ENCODE results near the gene MAP2K7. TPM values are rescaled to one million over a fixed set of nuclear protein-coding genes. Genes with fewer than 3 reads are reported as not detected.
"Not testable (repeated sequence)": the region's sequence is repeated elsewhere in the genome, so short reads cannot be mapped to it uniquely, and the experiment has no call there.

The MAP2K7 gene
- total RNA-seq, 1 donor = 10.2 TPM

DNA sequence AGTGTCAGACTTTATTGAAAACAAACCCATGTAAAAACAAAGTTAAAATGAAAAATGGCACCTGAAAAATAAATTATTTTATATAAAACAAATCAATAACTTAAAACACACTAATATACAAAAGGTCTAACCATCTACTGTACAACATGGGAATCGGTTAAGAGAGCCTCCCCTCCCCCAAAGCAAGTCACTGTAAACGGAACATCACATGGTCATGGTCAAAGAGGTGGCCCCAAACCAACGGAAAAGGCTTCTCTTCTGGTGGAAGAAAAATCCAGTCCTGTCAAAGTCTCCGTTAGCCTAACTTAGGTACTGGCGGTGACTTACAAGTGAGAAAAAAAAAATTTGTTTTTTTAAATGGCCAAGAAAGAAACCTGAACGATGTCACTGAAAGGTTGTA, 55.5 kb downstream of the MAP2K7 start:
- no peak overlapping the region for H3K4me3 ChIP-seq (ENCODE audit: low read depth, low read length)
- DNase-seq (ENCODE audit: low read depth) = no peak
- TF ChIP-seq, protein P1, sequence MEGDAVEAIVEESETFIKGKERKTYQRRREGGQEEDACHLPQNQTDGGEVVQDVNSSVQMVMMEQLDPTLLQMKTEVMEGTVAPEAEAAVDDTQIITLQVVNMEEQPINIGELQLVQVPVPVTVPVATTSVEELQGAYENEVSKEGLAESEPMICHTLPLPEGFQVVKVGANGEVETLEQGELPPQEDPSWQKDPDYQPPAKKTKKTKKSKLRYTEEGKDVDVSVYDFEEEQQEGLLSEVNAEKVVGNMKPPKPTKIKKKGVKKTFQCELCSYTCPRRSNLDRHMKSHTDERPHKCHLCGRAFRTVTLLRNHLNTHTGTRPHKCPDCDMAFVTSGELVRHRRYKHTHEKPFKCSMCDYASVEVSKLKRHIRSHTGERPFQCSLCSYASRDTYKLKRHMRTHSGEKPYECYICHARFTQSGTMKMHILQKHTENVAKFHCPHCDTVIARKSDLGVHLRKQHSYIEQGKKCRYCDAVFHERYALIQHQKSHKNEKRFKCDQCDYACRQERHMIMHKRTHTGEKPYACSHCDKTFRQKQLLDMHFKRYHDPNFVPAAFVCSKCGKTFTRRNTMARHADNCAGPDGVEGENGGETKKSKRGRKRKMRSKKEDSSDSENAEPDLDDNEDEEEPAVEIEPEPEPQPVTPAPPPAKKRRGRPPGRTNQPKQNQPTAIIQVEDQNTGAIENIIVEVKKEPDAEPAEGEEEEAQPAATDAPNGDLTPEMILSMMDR (IDR thresholded peaks at IDR 0.05; ENCODE audit: insufficient read depth, low read length) = no peak

DNA sequence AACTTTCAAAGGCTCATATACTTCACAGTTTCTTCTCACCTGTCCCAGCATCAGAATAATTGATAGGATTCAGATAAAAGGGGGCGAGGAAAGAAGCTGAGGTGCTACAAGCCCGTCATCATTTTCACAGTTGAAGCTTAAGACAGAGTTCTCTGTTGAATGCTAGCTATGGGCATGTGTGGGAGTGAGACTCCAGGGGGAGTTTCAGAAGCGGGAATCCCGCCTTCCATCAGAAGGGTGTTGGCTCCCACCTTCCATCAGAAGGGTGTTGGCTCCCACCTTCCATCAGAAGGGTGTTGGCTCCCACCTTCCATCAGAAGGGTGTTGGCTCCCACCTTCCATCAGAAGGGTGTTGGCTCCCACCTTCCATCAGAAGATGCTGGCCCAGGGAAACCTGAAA, 57.4 kb downstream of the MAP2K7 start:
- DNase-seq (ENCODE audit: low read depth); H3K4me3 ChIP-seq (ENCODE audit: low read depth, low read length): not testable (repeated sequence)

DNA sequence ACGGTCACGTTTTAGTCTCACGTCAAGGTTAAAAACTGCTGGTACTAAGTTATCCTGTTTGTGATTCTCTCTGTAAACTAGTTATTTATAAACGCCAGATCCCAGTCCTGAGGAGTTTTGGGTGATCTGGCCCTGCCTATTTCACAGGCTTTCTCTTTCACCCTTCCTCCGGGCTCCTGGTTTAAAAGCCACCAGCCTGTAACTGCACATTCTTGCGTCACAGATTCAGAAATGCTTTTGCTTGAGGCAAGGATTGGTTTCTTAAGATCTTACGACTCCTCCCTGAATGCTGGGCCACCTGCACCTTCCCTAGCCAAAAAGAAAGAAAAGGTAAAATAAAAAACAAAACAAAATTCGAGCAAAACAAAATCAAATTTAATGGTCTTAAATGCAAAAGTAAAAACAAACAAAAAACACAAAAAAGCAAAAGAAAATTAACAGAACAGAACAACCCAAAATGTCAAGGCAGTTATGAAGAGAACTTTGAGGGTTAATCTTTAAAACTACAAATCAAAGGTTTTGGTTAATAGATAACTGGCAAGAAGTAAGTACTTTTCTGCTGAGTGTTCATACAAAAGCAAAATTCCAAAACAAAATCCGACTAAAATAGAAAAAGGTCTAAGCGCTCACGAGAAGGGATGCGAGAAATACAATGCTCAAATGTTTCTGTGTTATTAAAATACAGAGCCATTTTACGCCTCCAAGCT, 58.4 kb downstream of the MAP2K7 start:
- TF ChIP-seq, protein P1 (IDR thresholded peaks at IDR 0.05; ENCODE audit: insufficient read depth, low read length) = no peak
- no peak for DNase-seq (ENCODE audit: low read depth)
- no peak overlapping the region for H3K4me3 ChIP-seq (ENCODE audit: low read depth, low read length)

DNA sequence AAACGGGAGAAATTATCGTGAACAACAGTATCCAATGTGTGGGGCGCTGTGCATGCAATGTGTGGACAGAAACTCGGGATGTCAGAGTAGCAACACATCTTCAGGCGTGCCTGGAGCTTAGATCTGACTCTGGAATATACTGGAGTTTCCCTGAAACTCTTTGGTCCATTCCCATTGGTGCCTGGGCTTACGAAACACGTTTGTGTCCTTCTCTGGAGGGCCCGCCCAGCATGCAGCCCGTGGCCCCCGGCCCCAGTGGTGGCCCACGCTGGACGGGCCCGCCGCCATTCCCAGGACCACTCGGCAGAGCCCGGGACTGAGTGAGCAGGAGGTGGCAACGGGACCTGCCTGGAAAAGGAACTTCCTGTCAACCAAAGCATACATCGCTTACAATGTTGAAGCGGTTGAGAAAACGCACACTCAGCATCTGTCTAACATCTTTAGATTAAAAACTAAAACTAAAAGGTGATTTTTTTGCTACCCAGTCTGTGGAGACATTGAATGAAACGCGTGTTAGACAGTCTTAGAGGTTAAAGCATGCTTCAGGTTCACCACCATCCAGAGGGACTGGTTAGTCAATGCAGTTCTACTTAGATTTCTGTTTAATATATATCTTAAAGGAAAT, 59.1 kb downstream of the MAP2K7 start:
- no peak overlapping the region for H3K4me3 ChIP-seq (ENCODE audit: low read depth, low read length)
- no peak for DNase-seq (ENCODE audit: low read depth)
- TF ChIP-seq, protein P1 (IDR thresholded peaks at IDR 0.05; ENCODE audit: insufficient read depth, low read length) = no peak

DNA sequence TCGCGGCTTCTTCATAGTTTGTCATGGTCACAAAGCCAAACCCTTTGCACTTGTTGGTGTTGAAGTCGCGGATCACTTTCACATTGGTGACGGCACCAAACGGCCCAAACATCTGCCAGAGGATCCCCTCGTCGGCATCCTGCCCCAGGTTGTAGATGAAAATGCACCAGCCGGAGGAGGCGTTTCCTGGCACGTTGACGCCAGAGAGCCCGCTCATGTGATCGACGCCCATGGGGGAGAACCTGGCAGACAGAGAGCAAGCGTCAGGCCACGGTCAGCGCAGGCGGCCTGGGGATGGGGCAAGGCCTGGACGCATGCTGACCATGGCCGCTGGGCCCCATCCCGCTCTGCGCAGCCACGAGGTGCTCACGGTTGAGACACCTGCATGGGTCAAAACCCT, 59.9 kb downstream of the MAP2K7 start:
- TF ChIP-seq, protein P1 (IDR thresholded peaks at IDR 0.05; ENCODE audit: insufficient read depth, low read length) = no peak
- DNase-seq (ENCODE audit: low read depth) = no peak
- no peak overlapping the region for H3K4me3 ChIP-seq (ENCODE audit: low read depth, low read length)

Other genes starting within 250 kb of the MAP2K7 start
- not detected in 2 replicates for gene RETN, start 234.8 kb upstream of the MAP2K7 start, total RNA-seq (ENCODE audit: low replicate concordance)
- gene MCEMP1, start 226.8 kb upstream of the MAP2K7 start, total RNA-seq (ENCODE audit: low replicate concordance) = not detected in 2 replicates
- 26.3 and 38.8 TPM in 2 replicates for gene TRAPPC5, start 223.0 kb upstream of the MAP2K7 start, total RNA-seq (ENCODE audit: low replicate concordance)
- not detected in 2 replicates for gene FCER2, start 201.7 kb upstream of the MAP2K7 start, total RNA-seq (ENCODE audit: low replicate concordance)
- not detected in 2 replicates for gene CLEC4G, start 171.8 kb upstream of the MAP2K7 start, total RNA-seq (ENCODE audit: low replicate concordance)
- gene CD209, start 156.3 kb upstream of the MAP2K7 start, total RNA-seq (ENCODE audit: low replicate concordance) = not detected in 2 replicates
- gene CLEC4M, start 140.6 kb upstream of the MAP2K7 start, total RNA-seq (ENCODE audit: low replicate concordance) = not detected in 2 replicates
- 16.6 and 22.3 TPM in 2 replicates for gene EVI5L, start 73.7 kb upstream of the MAP2K7 start, total RNA-seq (ENCODE audit: low replicate concordance)
- 0.09 and 0.90 TPM in 2 replicates for gene PRR36, start 29.5 kb upstream of the MAP2K7 start, total RNA-seq (ENCODE audit: low replicate concordance)
- 2.1 and 5.2 TPM in 2 replicates for gene LRRC8E, start 15.4 kb upstream of the MAP2K7 start, total RNA-seq (ENCODE audit: low replicate concordance)
- 0.99 and 1.3 TPM in 2 replicates for gene TGFBR3L, start 11.0 kb downstream of the MAP2K7 start, total RNA-seq (ENCODE audit: low replicate concordance)
- gene SNAPC2, start 16.5 kb downstream of the MAP2K7 start, total RNA-seq (ENCODE audit: low replicate concordance) = 17.3 and 27.8 TPM in 2 replicates
- 2.8 and 4.1 TPM in 2 replicates for gene CTXN1, start 22.3 kb downstream of the MAP2K7 start, total RNA-seq (ENCODE audit: low replicate concordance)
- gene TIMM44, start 39.8 kb downstream of the MAP2K7 start, total RNA-seq (ENCODE audit: low replicate concordance) = 36.5 and 40.7 TPM in 2 replicates
- gene ELAVL1, start 101.8 kb downstream of the MAP2K7 start, total RNA-seq (ENCODE audit: low replicate concordance) = 5.8 and 34.1 TPM in 2 replicates
- not detected in 2 replicates for gene CCL25, start 148.9 kb downstream of the MAP2K7 start, total RNA-seq (ENCODE audit: low replicate concordance)
- gene FBN3, start 245.7 kb downstream of the MAP2K7 start, total RNA-seq (ENCODE audit: low replicate concordance) = not detected in 2 replicates

Data from fibroblast of the aortic adventitia (primary cell).